GM18951 (cell line): ENCODE results near the gene POR.
"Not testable (repeated sequence)": the region's sequence is repeated elsewhere in the genome, so short reads cannot be mapped to it uniquely, and the experiment has no call there.

ENCODE experiments used
- POLR2A ChIP-seq: IDR thresholded peaks from 4 replicates; pipeline ENCODE4 v1.6.1; 2011; ENCODE audit warnings: mild to moderate bottlenecking; ENCODE audit not compliant: insufficient read length, insufficient read depth; ENCODE audit errors: extremely low read depth
- in situ Hi-C: fragments of 300-500 bp; cut with MboI; formaldehyde crosslinking; loops from one replicate; pipeline ENCODE4 v1.12.0; 2022; ENCODE audit warnings: low sequenced_read_pairs, mixed read lengths, inconsistent platforms; ENCODE audit not compliant: unreplicated experiment

The POR gene

DNA sequence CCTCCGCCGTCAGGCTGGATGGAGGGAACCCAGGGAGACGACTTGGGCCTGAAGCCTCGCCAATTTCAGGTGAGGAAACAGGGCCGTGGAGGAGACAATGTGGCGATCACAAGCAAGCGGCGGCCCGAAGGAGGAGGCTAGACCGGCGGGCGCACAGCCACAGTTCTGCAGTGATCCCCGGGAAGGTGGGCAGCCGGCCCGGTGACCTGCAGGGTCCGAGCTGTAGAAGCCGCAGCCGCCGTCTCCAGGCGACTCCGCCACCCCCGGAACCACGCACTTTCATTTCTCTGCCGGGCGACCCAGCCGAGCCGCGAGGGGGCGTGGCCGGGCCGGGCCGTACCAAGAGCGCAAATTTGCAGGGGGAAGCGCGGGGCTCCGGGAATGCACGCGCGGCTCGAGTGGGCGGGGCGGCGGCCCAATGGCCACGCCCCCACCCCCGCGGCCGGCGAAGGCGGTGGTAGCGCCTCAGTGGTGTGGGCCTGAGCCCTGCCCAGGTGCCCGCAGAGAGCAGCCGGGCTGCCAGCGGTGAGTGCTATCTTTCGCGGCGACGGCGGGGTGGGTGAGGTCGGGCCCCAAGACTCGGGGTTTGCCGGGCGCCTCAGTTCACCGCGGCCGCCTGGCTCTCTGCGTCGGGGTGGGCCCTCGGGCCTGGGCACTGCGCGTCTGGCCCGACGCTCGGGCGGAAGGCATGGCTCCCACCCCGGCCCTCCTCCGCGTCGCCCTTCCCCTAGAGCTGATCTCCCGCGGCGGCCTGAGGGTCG, at the start of gene POR:
Gene POR (plus strand): TSS at position 501 of the 761 bp plus-strand sequence. CDS start 38,847 bp downstream, outside the sequence.
- TF ChIP-seq POLR2A = peak; percentile 100
- in situ Hi-C loops = no loop called here

DNA sequence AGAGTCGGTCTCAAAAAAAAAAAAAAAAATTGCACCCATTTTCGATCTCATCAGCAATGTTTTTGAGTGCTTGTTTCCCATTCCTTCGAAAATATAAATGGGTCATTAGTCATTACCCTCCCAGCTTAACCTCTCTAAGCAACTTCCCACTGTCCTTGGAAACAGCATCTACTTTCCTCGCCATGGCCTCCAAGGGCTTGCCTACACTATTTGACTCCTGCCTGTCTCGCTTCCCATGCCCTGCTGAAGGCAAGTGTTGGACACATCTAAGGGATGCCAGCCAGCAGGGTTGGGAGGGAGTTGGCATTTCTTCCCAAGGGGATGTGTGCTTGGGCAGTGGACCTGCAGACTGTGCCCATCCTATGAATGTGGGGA, 48.9 kb upstream of the POR start:
- in situ Hi-C loops = no loop called here

DNA sequence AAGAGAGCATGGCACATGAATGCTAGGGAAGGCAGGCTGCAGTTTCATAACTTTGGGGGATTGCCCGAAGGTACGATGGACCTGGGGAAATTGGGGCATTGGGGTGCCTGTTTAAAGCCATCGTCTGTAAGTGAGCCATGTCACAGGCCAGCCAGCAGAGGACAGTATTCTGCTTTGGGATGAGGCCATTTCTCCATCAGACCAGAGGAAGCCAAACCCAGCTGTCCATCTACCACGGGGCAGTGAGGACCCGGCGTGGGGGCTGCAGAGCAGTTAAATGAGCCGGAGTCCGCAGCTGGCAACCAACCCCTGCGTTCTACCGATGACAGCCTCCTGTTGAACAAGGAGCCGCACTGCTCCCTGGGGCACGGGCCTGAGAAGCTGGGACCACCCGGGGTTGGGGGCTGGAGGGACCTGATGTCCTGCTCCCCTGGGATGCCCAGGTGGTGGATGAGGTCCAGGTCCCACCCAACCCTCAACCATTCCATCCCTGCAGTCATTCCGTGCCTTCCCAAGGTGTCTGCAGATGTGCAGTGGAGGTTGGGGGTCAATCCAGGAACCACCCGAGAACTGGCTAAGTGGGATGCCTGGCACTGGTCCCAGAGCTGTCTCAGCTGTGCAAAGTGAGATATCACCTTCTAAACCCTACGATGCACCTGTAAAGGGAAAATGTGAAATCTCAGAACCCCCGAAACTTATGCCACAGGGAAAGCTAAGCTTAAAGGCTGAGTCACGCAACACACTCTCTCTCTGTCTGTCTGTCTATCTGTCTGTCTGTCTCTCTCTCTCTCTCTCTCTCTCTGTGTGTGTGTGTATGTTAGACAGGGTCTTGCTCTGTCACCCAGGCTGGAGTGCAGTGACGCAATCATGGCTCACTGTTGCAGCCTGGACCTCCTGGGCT, 48.2 kb upstream of the POR start:
- in situ Hi-C loops = no loop called here
- no peak for TF ChIP-seq POLR2A

More for the DNA sequence above, 48.9 kb upstream of the POR start:
- TF ChIP-seq POLR2A = no peak

GRCh38 chr7:75867390-75867717, 47.6 kb upstream of the POR start:
- in situ Hi-C loops = no loop called here
- no peak for TF ChIP-seq POLR2A

- TF ChIP-seq POLR2A = no peak
- in situ Hi-C loops = no loop called here
Measured at GRCh38 chr7:75868153-75868552, 46.8 kb upstream of the POR start.

DNA sequence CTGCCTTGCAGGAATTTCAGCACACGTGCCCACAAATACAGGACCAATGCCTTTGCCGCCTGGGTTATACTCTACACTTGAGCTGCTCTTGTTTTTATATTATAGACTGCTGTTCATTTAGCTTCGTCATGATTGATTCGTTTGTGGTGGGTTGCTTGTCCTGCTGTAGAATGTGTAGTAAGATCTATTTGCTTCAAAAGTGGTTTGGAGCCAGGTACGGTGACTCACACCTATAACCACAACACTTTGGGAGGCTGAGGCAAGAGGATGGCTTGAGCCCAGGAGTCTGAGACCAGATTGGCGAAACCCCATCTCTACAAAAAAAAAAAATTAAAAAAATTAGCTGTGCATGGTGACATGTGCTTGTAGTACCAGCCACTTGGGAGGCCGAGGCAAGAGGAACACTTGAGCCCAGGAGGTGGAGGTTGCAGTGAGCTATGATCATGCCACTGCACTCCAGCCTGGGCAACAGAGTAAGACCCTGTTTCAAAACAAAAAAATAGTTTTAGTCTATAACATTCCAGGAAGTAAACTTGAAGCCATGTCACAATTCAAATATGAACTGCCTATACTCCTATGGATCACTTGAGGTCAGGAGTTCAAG, 45.1 kb upstream of the POR start:
- in situ Hi-C loops = no loop called here
- TF ChIP-seq POLR2A = no peak

DNA sequence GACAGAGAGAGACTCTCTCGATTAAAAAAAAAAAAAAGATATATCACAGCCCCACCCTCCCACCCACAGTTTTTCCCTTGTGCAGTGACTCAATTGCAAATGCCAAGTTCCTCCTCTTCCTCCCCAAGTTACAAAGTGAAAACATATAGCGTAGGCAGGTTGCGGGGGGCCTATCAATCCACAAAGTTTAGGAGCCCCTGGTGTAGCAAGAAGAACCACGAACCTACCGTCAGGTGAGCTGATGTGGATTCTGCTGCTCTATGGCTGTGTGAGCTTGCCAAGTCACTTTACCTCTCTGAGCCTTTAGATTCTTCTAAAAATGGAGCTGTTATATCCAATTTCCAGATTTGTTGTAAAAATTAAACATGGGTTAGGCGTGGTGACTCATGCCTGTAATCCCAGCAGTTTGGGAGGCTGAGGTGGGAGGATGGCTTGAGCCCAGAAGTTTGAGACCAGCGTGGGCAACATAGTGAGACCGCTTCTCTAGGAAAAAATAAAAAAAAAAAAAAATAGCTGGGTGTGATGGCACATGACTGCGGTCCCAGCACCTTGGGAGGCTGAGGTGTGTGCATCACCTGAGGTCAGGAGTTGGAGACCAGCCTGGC, 44.3 kb upstream of the POR start:
- in situ Hi-C loops = no loop called here
- TF ChIP-seq POLR2A = no peak

- in situ Hi-C loops = no loop called here
- no peak for TF ChIP-seq POLR2A
Measured at GRCh38 chr7:75872073-75872782, 42.7 kb upstream of the POR start.

- in situ Hi-C loops = not testable (repeated sequence)
Measured at GRCh38 chr7:75874180-75874579, 40.8 kb upstream of the POR start.

- TF ChIP-seq POLR2A = no peak
- in situ Hi-C loops = no loop called here
Measured at GRCh38 chr7:75875113-75876080, 39.6 kb upstream of the POR start.

GRCh38 chr7:75876126-75876881, 38.7 kb upstream of the POR start:
- TF ChIP-seq POLR2A = no peak
- in situ Hi-C loops = no loop called here
